Stimulated activated CD8-positive, alpha-beta memory T cell treated with anti-CD3 and anti-CD28 coated beads, Interleukin-4, amount 100 ng/mL, for 48 hours (primary cell): Measurements from ENCODE around the gene PIP4P1.
"Not testable (repeated sequence)": the region's sequence is repeated elsewhere in the genome, so short reads cannot be mapped to it uniquely, and the experiment has no call there.

Source experiments
- DNase-seq: peaks from one replicate; pipeline ENCODE4 v3.0.0-alpha.2; 2020

PIP4P1 gene

GRCh38 chr14:20472536-20473169 is 11.4 kb upstream of the PIP4P1 start:
- no peak for DNase-seq

- DNase-seq = no peak
These were observed 9.3 kb upstream of the PIP4P1 start for GRCh38 chr14:20470603-20470901.

DNA sequence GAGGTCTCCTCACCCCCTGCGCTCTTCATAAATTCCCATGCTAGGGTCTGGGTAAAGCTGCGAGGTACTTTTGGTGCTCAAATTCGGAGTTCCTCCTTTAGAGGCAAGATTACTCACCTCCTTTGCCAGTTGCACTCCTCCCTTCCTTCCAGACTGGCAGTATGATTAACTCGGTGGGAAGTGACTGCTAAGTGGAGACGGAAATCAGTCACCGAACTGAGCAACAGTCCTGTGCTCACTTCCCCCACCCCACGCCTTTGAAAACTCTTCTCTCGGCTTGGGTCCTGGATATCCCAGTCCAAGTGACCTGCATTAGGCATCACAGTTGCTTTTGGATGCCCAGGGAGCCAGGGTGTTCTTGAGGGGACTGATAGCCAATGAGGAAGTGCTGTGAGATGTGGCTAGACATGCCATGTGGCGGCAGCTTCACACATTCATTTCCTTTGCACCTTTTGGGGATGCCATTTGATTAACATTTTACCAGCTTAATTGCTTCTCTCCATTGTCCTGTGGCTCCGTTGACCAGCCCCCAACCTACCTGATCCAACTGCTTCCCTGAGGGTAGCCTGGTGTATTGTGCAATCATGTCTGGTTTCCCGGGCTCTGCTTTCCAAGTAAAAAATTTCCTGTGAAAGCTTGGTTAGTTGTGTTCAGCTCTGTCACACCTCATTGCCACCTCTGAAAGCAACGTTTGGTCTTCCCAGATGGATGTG is 8.8 kb upstream of the PIP4P1 start:
- peak; percentile 70 for DNase-seq

DNA sequence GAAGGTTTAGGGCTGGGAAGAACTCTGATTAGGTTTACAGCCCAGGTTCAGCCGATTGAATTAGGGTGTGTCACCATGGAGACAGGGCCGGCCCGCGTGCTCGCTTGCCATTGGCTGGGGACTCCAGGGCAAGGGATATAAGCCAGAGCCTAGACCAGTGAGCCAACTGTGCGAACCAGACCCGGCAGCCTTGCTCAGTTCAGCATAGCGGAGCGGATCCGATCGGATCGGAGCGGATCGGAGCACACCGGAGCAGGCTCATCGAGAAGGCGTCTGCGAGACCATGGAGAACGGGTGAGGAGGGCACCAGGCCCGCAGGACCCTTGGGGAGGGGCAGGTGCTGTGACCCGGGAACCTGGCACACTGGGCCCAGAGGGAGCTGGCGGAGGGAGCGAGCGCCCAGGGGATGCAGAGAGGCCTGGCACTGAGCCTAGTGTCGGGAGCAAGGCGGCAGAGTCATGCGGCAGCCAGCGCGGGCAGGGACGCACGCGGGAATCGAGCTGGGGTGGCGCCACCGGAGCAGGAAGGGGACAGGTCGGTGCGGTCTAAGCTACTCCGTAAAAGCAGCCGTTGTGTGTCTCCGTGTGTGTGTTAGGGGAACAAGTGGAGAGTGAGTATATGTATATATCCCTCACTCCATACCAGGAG is 8.1 kb upstream of the PIP4P1 start, which contains the start of gene PNP:
Gene PNP (plus strand): TSS at position 165 of the 648 bp plus-strand sequence. CDS start 119 bp downstream, at position 284.
- peak; percentile 91 for DNase-seq

- DNase-seq = no peak
These were observed 7.6 kb upstream of the PIP4P1 start for GRCh38 chr14:20468764-20469241.

- DNase-seq = peak; percentile 59
These were observed 593 bp downstream of the PIP4P1 start for GRCh38 chr14:20460458-20461224.

DNA sequence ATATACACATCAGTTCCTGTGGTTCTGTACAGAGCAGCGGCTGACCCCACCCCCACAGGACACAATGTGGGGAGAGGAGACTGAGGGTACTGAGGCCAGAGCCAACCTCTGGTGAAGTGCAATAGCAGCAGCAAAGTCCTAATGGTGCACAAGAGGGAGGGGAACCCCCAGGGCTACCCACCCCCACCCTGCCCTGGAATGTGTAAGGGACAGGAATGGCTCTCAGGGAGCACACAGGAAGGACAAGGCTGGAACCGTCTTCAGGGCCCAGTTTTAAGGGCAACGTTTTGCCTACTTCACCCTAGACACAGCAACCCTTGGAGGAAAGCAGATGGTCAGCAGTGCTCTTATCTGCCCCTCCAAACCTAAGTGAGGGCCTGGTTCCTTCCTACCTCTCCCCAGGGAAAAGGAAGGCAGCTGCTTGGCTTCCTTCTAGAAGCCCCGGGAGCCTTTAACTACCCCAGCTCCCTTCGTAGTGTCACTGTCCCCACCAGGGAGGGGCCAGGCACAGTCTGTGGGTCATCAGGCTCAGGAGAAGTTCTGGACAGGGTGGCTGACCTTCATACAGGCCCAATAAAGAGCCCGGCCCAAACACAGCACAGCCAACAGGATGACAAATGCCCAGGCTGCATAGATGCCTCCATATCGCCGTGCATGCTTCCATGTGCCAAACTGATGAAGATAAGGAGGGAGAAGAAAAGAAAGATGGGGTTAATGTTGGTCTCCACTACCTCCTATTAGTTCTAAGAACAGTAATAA is 3.0 kb downstream of the PIP4P1 start:
- DNase-seq = no peak

- no peak for DNase-seq
These were observed 4.3 kb downstream of the PIP4P1 start for GRCh38 chr14:20456971-20457370.

GRCh38 chr14:20455355-20456300 is 5.6 kb downstream of the PIP4P1 start:
- no peak for DNase-seq

DNA sequence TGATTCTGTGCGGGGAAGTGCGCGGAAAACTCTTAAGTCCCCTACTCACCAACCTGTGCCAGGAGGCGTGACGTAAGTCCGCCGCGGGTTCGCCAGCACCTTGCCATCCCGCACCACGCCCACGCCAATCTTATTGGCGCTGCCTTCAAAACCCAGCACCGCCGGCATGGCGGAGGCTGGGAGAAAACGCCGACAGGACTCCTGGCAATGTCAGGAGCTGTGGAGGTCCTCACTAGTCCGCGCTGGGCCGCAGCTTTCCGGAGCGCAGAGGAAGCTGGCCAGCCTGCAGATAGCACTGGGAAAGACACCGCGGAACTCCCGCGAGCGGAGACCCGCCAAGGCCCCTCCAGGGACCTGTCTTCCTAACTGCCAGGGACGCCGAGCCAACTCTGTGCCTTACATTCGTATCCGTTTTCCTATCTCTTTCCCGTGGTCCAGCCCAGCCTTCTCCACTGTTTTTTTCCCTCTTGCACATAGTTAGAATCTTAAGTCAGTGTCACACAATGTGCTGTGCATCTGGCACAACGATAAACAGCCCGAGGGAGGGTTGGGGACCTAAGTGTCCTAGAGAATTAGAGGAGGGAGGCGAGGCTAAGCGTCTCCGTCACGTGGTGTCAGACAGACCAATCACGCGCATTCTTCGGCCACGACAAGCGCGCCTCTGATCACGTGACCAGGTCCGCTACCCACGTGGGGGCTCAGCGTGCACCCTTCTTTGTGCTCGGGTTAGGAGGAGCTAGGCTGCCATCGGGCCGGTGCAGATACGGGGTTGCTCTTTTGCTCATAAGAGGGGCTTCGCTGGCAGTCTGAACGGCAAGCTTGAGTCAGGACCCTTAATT is 6.5 kb downstream of the PIP4P1 start, which contains the start of the genes APEX1 and OSGEP:
Gene APEX1 (plus strand): TSS at position 711 of the 839 bp plus-strand sequence. CDS start 420 bp downstream, outside the sequence.
Gene OSGEP (minus strand): TSS at position 297 of the 839 bp plus-strand sequence. CDS start 129 bp downstream, at position 168.
- DNase-seq = peak; percentile 97

DNA sequence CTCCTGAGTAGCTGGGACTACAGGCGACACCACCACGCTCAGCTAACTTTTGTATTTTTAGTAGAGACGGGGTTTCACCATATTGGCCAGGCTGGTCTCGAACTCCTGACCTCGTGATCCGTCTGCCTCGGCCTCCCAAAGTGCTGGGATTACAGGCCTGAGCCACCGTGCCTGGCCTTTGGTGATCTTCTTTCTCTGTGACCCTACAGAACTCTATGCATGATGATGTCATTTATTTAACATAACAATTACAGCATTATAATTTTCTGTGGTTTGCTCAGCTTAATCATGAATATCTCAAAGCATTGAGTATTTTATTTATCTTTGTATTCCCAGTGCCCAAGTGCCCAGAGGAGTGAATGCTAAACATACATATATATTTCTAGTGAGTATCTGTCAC is 8.4 kb downstream of the PIP4P1 start:
- not testable (repeated sequence) for DNase-seq

DNA sequence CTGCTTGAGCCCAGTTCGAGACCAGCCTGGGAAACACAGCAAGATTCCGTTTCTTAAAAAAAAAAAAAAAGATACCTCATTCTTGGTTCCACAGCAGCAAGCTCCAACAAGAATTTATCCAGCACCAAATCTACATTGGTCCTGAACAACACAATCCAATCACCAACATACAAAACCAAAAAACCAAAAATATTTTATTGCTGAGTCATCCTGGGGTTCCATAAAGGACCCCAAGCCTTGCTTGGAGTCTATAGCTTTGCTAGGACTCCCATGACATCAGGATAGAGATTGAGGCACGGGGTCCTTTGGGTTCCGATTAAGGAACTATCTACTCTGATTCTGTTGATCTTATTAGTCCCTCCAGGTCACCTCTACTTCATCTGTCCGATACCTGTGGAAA is 14.3 kb downstream of the PIP4P1 start:
- DNase-seq = no peak

DNA sequence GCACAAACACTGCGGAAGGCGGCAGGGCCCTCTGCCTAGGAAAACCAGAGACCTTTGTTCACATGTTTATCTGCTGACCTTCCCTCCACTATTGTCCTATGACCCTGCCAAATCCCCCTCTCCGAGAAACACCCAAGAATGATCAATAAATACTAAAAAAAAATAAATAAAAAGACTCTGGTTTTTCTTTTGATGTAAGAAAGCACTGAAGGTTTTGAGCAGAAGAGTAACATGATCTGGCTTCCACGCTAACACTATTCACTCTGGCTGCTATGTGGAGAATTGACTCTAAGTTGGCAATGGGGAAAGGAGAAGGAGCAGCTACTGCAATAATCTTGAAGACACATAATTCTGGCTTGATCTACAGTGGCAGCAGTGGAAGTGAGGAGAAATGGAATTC is 17.6 kb downstream of the PIP4P1 start:
- not testable (repeated sequence) for DNase-seq

DNA sequence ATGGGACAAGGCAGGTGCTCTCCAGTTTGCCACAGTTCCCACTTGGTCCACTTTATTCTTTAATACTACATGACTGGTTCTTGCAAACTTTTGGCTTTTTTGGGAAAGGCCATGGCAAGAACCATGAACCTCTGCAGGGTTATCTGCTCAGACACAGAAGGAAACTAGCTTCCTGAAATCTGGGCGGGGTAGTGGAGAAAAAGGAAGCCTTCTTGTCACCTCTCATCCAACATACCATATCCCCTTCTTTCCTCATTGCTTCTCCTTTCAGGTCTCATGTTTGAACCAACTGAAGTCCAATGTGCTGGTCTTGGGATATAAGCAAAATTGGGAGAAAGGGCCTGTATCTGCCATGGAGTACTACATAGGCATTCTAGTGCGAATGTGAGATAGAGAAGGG is 19.8 kb downstream of the PIP4P1 start:
- DNase-seq = no peak

- no peak for DNase-seq
These were observed 20.4 kb downstream of the PIP4P1 start for GRCh38 chr14:20440882-20441281.

DNA sequence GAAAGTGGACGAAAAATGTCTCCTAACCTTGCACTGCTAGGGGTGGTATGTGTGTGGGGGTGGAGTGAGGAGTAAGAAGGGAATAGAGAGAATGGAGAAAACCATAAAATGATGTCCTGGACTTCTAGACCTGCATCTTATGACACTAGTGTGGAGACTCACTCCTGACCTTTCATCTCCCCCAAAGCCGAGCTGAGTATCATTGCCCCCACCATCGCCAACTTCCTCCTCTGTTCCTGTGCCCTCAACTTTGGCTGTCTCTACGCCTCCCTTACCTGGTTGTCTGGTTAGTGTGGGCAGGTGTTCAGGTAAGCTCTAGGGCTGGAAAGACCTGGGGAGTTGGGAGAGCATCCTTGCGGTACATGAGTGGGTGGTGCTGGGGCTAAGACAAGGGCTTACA is 20.8 kb downstream of the PIP4P1 start:
- no peak for DNase-seq

DNA sequence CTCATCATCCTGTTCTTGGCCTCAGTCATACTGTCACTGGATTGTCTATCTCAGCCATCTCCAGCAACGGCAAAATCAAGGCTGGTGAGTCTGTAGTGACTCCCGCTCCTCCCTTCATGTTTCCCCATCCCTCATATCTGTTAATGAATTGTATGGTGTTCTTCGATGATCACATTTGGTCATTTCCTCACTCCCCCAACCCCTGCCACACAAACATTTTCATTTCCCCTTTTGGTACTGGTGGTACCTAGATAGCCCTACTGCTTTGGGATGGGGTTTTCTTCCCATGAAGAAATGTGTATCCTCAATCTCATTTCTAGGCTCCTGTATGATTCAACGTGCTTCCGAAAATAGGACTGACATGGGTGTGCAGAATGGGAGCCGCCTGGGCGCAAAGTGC is 22.6 kb downstream of the PIP4P1 start:
- no peak for DNase-seq

- no peak for DNase-seq
These were observed 24.9 kb downstream of the PIP4P1 start for GRCh38 chr14:20436363-20436755.

GRCh38 chr14:20435582-20436362 is 25.5 kb downstream of the PIP4P1 start, which contains the start of gene KLHL33:
KLHL33 (minus strand) TSS chr14:20436166; CDS start chr14:20435811, 355 bp downstream.
- DNase-seq = no peak
